ENCODE data around the gene KLK12. TPM values are rescaled to one million over a fixed set of nuclear protein-coding genes. Genes with fewer than 3 reads are reported as not detected.

Gene KLK12
- total RNA-seq, 1 donor from 2014 or later: not detected

DNA sequence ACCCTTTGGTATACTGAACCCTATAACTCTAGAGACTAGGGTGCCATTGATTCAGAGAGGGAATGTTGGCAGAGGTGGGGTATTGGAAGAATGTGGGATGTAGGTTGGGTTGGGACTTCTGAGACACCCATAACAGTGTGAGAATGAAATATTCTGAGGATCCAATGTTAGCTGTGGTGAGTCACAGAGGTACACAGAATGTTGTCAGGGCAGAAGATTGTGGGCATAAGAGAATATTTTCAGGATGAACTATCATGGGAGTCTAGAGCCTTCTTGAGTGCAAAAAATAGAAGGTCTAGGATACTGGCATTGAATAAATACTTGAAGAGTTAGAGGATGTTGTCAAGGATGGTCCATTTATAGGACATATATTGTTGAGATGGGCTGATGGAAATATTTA is 21.1 kb upstream of the KLK12 start:
- no peak for DNase-seq (ENCODE audit: low read depth in 2 of 2)

DNA sequence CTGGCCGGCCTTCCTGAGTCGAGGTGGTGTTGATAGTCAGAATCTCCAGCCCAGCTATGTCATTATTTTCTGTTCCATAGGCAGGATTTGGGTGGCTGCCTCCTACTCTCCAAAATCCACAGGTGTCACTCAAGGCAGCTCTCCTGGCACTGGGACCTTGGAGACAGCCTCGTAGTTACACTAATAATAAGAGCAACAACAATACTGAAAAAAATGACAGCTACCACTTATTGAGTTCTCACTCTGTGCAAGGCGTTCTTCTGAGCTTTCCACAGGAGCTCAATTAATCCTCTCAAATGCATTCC is 12.2 kb upstream of the KLK12 start:
- DNase-seq (ENCODE audit: low read depth in 2 of 2): no peak

DNA sequence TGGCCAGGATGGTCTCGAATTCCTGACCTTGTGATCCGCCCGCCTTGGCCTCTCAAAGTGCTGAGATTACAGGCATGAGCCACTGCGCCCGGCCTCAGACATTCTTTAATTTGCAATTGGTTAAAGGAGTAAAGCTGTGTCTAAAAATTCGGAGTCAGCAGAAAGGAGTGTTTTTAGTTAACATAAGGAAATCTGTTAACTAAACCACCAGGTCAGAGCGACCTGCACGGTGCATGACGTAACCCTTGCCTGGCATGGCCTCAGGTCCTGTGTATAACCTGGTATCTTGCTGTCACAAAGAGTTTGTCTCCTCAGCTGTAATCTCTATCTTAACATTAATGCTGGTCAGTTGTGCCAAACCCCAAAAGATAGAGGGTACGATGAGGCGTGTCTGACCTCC is 9.5 kb upstream of the KLK12 start:
- DNase-seq (ENCODE audit: low read depth in 2 of 2): no peak

DNA sequence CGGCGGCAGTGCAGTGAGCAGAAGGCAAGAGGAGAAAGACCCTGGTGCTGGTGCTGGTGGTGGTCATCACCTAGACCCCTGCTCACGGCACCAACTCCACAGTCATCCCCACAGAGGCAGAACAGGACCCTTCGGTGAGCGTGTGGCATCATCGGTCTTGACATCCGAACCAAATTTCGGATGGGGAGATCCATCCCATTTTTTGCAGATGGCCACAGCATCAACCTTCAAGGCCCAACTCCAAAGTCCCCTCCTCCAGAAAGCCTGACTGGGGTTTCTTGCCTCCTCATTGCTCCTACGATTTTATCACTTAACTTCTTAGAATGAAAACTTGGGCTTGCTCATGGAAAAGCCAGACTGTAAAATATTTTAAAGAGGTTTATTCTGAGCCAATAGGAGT is 8.7 kb upstream of the KLK12 start:
- no peak for DNase-seq (ENCODE audit: low read depth in 2 of 2)

DNA sequence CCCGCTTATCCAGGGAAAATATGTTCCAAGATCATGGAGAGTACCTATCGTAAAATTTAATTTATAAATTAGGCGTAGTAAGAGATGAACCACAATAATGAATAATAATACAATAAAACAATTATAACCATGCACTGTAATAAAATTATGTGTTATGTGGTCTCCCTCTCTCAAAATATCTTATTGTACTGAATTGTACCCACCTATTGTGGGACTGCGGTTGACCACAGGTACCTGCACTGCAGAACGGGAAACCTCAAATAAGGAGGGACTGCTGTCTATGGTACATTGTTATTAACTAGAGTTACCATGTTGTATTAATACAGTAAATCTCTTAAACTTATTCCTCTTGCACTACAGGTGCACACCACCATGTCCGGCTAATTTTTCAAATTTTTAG is 5.3 kb upstream of the KLK12 start:
- DNase-seq (ENCODE audit: low read depth in 2 of 2): no peak

DNA sequence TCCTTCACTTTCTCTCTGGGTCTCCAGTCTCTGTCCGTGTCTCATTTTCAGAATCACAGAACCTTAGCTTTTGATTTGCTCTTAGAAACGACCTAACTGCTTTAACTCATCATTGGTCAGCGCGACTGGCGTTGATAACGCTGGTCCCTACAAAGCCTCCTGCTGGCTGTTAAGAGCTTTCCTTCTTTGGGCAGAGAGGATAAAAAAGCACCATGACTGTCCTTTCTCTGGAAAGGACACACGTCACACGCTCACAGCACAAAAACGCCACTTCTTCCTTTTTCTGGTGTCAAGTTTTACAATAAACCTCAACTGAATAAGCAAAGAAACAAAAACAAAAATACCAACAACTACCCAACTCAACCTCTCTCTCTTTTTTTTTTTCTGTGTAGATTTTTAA is 1.7 kb upstream of the KLK12 start:
- no peak for DNase-seq (ENCODE audit: low read depth in 2 of 2)

DNA sequence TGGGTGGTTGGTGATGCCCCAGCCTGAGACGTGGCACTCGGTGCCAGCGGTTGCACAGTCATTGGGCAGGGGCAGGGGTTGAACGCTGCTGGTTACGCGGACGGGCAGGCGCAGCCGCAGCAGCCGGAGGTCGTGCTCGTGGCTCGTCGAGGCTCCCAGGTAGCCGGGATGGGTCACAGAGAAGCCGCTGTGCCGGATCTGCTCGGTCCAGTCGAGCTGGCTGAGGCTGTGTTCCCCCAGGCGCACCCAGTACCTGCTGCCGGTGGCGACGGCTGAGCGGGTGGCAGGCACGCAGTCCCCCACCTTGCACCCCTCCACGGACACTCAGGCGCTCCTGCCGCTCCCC is 2.9 kb downstream of the KLK12 start:
- no peak for DNase-seq (ENCODE audit: low read depth in 2 of 2)

DNA sequence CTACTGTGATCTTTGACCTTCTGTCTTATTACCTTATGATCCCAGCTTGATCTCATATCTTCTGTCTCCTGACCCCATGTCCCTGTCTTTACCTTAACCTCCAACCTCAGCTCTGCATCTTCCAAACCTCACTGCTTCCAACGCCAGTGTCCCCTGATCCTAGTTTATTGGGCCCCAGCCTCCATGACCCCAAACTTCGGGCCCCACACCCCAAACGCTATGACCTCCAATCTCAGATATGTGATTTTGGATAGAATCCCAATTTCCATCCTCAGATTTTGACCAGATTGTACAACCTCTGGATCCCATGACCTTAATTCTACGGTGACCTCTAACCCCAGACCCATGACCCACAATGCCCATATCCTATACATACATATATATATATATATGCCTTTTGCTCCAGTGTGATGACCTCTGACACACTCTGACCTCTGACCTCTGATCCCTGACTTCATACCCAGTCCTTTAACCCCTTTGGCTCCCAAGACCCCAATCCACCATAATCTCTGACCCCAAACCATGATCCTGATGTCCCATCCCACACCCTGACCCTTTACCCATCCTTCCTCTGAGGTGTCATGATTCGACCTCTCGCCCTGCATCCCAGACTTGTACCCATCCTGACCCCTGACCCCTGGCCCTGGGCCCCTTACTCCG is 3.5 kb downstream of the KLK12 start:
- DNase-seq (ENCODE audit: low read depth in 2 of 2): no peak

DNA sequence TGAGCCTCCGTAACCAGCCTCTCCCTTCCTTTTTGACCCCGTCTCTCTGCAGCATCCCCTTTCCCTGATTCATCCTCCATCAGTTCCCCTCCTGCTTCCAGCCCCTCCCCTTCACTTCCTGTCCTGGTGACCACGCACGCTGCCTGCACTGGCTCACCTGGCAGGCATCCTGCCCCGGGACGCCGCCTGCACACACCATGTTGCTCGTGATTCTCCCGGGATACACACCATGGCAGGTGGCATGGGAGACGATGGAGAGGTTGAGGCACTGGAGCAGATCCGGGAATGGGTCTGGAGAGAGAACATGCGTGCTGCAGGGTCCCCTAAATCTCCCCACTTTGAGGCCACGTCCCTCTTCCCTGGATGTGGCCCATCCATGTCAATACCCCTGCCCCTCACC is 4.2 kb downstream of the KLK12 start:
- DNase-seq (ENCODE audit: low read depth in 2 of 2): no peak

DNA sequence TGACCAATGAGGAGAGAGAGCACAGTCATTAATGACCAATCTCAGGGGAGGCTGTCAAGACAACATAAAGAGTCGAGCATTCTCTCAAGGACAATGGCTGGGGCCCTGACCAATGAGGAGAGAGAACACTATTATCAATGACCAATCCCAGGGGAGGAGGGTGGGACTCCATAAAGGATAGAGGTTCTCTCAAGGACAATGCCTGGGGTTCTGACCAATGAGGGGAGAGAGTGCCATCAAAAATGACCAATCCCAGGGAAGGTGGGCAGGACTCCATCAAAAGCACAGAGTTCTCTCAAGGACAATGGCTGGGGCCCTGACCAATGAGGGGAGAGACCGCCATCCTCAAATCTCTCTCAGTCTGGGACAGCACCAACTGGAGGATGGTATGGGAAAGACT is 5.1 kb downstream of the KLK12 start:
- DNase-seq (ENCODE audit: low read depth in 2 of 2): no peak

DNA sequence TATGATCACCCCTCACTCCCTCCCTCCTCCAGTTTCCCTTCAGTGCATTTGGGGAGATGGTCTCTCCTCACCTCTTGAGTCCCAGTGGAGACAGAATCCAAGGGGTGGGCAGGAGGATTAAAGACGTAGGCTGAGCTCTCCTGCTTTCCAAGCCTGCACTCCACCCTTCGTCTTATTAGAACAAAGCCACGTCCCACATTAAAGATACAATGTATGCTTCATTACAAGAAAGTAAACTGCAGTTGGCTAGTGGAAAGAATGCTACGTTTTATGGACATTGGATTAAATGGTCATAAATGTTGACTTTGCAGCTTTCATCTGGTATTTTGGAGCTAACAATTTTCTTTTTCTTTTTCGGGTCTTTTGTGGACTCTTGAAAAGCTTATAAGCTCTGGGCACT is 6.9 kb downstream of the KLK12 start:
- DNase-seq (ENCODE audit: low read depth in 2 of 2): no peak

DNA sequence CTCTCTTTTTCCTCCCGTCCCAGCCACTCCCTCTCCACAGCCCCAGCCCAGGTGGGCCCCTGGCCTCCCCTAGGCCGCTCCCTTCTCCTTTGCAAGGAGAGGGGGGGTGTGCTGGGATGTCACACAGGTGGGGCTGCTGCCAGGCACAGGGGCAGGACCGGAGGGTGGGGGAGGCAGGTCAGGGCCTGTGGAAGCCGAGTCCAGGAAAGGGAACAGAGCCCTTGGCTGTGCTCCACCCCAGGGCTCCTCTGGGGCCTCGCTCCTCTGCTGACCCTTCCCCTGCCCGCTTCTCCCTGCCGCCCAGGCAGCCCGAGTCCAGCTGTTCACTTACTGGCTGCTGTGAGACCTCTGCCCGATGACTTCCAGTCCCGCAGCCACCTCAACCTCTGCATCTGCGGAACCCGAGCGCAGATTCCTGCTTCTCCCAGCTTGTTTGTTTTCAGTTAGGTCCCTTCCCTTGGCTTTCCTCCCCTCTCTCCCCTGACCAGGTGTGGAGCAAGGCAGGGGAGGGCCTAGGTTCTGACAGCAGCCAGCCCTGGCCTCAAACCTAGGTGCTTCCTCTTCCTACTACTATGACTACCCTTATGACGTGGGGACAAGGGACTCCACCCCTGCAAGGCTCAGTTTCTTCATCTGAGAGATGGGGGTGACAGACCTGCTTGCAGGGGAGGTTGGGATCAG is 7.5 kb downstream of the KLK12 start:
- DNase-seq (ENCODE audit: low read depth in 2 of 2): no peak

DNA sequence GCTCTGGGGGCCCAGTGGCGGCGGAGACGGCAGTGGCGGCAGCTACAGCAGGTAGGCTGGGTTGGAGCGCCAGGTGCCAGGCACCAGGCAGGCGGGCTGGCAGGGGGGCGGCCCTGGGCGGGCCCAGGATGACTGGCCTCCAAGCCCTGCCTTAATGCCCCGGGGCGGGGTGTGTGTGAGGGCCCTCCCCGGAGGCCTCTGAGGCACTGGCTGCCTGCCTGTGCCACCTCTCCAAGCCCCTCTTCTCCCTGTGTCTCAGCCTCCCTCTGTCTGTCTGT is 8.3 kb downstream of the KLK12 start, which contains the start of gene KLK11:
Gene KLK11, minus strand, starts transcription at position 63 of the 278 bp plus-strand sequence. CDS start 985 bp downstream, outside the sequence.
- no peak for DNase-seq (ENCODE audit: low read depth in 2 of 2)

DNA sequence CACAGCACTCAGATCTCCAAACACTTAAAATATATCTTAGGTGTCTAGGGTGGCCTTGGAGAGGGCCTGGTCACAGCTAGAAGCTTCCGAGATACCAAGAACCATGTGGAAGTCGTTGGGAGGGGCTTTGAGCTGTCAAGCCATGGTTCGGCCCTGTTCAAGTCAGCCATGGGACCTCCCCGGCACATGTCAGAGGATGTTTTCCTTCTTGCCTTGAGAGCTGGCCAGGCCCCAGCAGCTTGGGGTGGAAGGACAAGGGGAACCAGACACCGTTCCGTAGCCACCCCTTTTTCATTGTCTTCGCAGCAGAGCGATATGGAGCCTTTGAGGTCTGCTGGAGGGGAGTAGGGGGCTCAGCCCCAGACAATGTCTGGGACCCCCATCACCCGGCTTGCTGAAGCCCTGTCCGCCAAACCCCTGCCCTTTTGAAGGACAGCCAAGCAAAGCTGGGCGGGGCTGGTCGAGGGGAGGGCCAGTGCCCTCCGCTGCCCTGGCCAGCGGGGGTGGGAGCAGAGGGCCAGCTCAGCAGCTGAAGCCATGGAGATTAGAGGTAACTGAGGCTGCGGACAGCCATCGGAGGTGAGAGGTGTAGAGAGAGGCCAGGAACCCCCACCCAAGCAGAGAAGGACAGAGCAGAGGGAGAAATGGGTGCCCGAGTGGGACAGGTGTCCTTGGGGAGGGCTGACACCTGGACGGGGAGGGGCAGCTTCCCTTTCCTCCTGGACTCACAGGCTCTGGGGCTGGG is 8.8 kb downstream of the KLK12 start:
- no peak for DNase-seq (ENCODE audit: low read depth in 2 of 2)

DNA sequence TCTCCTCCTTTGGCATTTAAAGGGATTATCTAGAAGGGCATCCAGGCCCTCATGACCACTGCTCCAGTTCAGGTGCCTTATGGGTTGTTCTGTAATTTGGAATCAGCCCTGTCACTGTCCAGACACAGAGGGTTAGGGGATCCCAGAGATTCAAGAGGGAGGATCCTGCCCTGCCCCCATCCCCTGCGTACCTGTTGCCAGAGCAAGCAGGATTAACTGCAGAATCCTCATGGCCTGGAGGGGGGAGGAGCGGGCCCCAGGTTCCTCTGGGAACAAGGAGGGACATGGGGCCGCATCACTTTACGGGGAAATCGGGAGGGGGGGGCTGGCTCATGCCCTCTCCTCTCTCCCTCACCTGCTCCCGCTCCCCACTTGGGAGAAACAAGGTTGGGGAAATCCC is 9.4 kb downstream of the KLK12 start:
- no peak for DNase-seq (ENCODE audit: low read depth in 2 of 2)

DNA sequence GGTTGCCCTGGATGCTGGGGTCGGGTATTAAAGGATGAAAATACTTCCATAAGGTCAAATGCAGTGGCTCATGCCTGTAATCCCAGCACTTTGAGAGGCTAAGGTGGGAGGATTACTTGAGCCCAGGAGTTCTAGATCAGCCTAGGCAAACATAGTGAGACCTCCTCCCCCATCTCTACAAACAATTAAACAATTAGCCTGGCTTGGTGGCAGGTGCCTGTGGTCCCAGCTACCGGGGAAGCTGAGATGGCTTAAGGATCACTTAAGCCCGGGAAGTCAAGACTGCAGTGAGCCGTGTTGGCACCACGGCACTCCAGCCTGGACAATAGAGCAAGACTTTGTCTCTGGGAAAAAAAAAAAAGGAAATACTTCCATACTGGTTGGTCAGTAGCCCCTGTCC is 9.9 kb downstream of the KLK12 start:
- DNase-seq (ENCODE audit: low read depth in 2 of 2): no peak

DNA sequence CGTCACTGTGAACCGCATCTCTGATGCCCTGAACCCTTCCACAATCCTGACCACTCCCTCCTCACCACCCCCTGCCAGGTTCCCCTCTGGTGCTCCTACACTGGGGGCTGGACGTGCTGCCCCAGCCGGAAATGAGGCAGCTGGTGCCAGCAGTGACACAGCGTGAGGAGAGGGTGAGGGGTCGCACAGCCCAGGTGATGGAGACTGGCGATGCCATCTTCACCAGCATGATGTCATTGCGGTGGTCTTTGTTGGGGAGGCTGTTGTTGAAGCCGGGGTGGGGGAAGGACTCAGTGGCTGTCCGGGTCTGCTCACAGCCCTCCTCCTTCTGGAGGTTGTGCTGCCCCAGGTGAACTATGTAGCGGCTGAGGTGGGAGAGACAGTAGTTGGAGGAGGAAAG is 10.9 kb downstream of the KLK12 start:
- DNase-seq (ENCODE audit: low read depth in 2 of 2): no peak

DNA sequence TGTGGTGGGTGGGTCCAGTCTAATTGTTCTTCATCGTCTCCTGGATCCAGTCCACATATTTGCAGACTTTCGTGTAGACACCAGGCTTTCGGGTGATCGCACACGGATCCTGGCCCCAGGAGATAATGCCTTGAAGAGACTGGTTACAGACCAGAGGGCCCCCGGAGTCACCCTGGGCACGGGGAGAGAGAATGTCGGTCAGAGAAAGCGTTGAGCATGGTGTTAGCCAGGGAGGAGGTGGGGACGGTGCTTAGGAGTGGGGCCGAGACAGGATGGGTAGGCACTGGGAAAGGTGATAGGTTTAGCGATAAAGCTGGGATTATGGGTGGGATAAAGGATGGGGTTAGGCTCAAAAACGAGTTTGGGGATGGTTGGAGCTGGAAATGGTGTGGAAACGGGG is 12.3 kb downstream of the KLK12 start:
- DNase-seq (ENCODE audit: low read depth in 2 of 2): no peak

DNA sequence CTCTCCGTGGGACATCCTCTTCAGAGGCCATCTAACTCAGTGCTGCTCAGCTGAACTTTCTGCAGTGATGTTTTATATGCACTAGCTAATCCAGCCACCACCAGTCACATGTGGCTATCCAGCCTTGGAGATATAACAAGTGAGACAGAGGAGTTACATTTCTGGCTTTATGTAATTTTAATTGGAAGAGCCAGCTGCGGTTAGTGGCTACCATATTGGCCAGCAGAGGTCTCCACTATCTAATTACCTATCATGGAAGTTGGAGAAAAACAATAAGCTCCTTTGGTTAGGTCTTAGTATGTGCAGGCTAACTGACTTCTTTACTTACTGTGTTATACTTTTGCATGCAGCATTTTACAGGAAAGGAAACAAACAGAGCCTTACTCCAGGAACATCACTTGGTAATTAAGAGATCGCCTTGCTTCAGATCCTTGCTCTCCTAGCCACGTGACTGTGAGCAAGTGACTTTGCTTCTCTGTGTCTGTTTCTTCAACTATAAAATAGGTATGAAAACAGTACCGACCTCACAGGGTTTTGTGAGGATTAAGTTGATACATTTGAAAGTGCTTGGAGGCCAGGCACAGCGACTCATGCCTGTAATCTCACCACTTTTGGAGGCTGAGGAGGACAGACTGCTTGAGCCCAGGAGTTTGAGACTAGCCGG is 13.7 kb downstream of the KLK12 start:
- peak; percentile 37 to 55 for DNase-seq (ENCODE audit: low read depth in 2 of 2)

DNA sequence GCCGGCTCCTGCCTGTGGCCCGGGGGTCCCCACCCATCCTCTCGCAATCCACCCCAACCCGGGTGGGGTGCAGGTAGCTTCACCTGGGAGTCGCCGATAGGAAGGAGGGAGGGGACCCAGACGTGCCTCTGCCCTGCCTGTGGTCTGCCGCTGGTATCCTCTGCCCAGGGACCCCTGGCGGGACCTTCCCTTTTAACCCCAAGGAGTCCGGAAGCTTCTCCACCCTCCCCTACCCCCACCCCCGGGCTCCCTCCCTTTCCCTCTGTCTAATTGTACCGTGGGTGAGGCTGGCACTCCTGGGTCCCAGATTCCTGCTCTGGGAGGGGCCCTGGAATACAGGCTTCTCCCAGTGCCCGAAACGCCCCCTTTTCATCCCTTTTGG is 15.3 kb downstream of the KLK12 start, which contains the start of gene KLK10:
Gene KLK10, minus strand, starts transcription at position 166 of the 382 bp plus-strand sequence. CDS start 579 bp downstream, outside the sequence.
- DNase-seq (ENCODE audit: low read depth in 2 of 2): no peak

DNA sequence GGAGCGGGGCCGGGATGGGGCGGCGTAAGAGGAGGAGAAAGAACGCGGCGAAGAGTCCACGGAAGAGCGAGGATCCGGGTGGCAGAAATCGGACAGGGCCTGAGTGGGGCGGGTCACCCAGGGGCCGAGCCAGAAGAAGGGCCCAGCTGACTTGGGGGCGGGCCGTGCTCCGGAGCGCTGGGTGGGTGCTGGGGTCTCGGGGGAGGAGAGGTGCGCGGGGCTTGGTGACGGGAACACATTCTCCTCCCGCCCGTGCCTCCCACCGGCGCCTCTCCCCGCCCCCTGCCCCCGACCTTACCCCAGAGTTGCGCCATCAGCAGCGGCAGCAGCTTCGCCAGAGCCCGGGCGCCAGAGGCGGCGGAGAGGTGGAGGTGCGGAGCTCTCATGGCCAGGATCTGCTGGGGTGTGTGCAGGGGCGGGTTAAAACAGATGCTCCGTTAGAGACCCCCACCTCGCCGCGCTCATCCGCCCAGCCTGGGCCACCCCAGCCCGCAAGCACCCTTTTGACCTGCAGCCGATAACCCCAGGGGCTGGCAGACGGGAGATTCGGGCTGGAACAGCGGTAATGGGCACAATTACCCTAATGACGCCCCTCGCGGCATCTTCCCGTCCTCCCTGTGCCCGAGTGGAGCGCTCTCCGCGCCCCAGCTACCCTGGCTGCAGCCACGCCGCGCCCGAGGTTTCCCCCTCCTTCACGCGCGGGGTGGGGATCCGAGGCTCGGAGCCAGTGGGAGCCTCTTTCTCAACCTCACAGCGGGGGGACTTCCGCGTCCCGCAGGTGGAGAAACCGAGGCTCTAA is 15.9 kb downstream of the KLK12 start:
- no peak for DNase-seq (ENCODE audit: low read depth in 2 of 2)

All from dermis microvascular lymphatic vessel endothelial cell (primary cell).